SK-N-SH (cell line): Measurements from ENCODE around the gene CEP41. TPM values are rescaled to one million over a fixed set of nuclear protein-coding genes. Genes with fewer than 3 reads are reported as not detected.

Experiments used
- CTCF ChIA-PET: fragments of 300-600, 350-600 bp; formaldehyde crosslinking; extraction: SDS; loops from one replicate; lab custom pipeline; 2021; lab: Yijun Ruan, JAX
- POLR2A ChIA-PET: fragments of 350-600 bp; sonication (Branson Sonifier 250); formaldehyde crosslinking; extraction: SDS; loops from one replicate; lab custom pipeline; 2020; ENCODE audit warnings: antibody characterized with exemption, inconsistent platforms; lab: Yijun Ruan, JAX
- DNase-seq: peaks from one replicate; pipeline ENCODE4 v3.0.0; 2012
- H2AFZ ChIP-seq: fragments of 200-600 bp; sonication (generic); 2 replicates; pipeline ENCODE4 v1.8.1; 2016; ENCODE audit warnings: antibody characterized with exemption, mild to moderate bottlenecking, low read depth
- H3F3A ChIP-seq: fragments of 200-600 bp; sonication (generic); replicated peaks from 2 replicates; pipeline ENCODE3; 2016; ENCODE audit warnings: antibody characterized with exemption, mild to moderate bottlenecking; ENCODE audit not compliant: insufficient read depth
- H3K27ac ChIP-seq, 2 experiments: fragments of 200-500 bp in 1 of 2; fragments of 200-600 bp in 1 of 2; sonication (Bioruptor generic) in 1 of 2; sonication (generic), shearing (Covaris generic) in 1 of 2; 2 replicates each; pipeline versions ENCODE4 v1.5.1 to v1.6.1; 2014 to 2016; ENCODE audit warnings: low read depth in 2 of 2, inconsistent platforms in 1 of 2, low read length in 1 of 2, mild to moderate bottlenecking in 1 of 2, mixed read lengths in 1 of 2
- H3K27me3 ChIP-seq: fragments of 200-600 bp; sonication (generic), shearing (Covaris generic); 2 replicates; pipeline ENCODE4 v1.6.1; 2016; ENCODE audit warnings: mixed run types; ENCODE audit not compliant: insufficient read depth
- H3K36me3 ChIP-seq, 2 experiments: fragments of 200-500 bp in 1 of 2; fragments of 200-600 bp in 1 of 2; sonication (Bioruptor generic) in 1 of 2; sonication (generic) in 1 of 2; replicated peaks in 1 of 2; 2 replicates each; pipeline versions ENCODE3 to v1.5.1; 2014 to 2016; ENCODE audit warnings: low read length in 1 of 2, mild to moderate bottlenecking in 1 of 2; ENCODE audit not compliant: insufficient read depth in 2 of 2, control insufficient read depth in 1 of 2
- H3K4me1 ChIP-seq, 2 experiments: fragments of 200-500 bp in 1 of 2; fragments of 200-600 bp in 1 of 2; sonication (Bioruptor generic) in 1 of 2; sonication (generic), shearing (Covaris generic) in 1 of 2; 2 replicates each; pipeline versions ENCODE4 v1.5.1 to v1.6.1; 2014 to 2016; ENCODE audit warnings: low read depth in 1 of 2, low read length in 1 of 2, mixed run types in 1 of 2; ENCODE audit not compliant: insufficient read depth in 2 of 2, control insufficient read depth in 1 of 2
- H3K4me2 ChIP-seq: fragments of 200-600 bp; sonication (generic), shearing (Covaris generic); 2 replicates; pipeline ENCODE4 v1.6.1; 2017; ENCODE audit warnings: mixed run types
- H3K4me3 ChIP-seq, 2 experiments: fragments of 200-500 bp in 1 of 2; fragments of 200-600 bp in 1 of 2; sonication (Bioruptor generic) in 1 of 2; sonication (generic), shearing (Covaris generic) in 1 of 2; 2 replicates each; pipeline versions ENCODE4 v1.5.1 to v1.8.1; 2014 to 2016; ENCODE audit warnings: low read depth in 2 of 2, inconsistent platforms in 1 of 2, low read length in 1 of 2, mild to moderate bottlenecking in 1 of 2, mixed read lengths in 1 of 2, moderate library complexity in 1 of 2
- H3K79me2 ChIP-seq: fragments of 200-600 bp; sonication (generic); 2 replicates; pipeline ENCODE4 v1.8.1; 2017; ENCODE audit warnings: mild to moderate bottlenecking; ENCODE audit not compliant: insufficient read depth
- H3K9ac ChIP-seq: fragments of 200-600 bp; sonication (generic); 2 replicates; pipeline ENCODE4 v1.6.1; 2017; ENCODE audit warnings: mixed run types
- H3K9me2 ChIP-seq: fragments of 200-600 bp; sonication (generic); 2 replicates; pipeline ENCODE4 v1.6.1; 2017; ENCODE audit warnings: mixed run types
- H3K9me3 ChIP-seq: fragments of 200-600 bp; sonication (generic); 2 replicates; pipeline ENCODE4 v1.6.1; 2017; ENCODE audit warnings: mixed run types, mild to moderate bottlenecking, moderate library complexity
- H4K20me1 ChIP-seq: fragments of 200-600 bp; sonication (generic); 2 replicates; pipeline ENCODE4 v1.6.1; 2017; ENCODE audit warnings: mild to moderate bottlenecking, mixed run types; ENCODE audit not compliant: insufficient read depth
- CTCF ChIP-seq: fragments of 200-600 bp; sonication (generic); IDR thresholded peaks from 2 replicates; pipeline ENCODE4 v1.6.1; 2017; ENCODE audit warnings: antibody characterized with exemption, mild to moderate bottlenecking, moderate library complexity
- FOXM1 ChIP-seq: IDR thresholded peaks from 2 replicates; pipeline ENCODE4 v1.4.0; 2012; ENCODE audit warnings: low read depth, mild to moderate bottlenecking
- GABPA ChIP-seq: IDR thresholded peaks from 2 replicates; pipeline ENCODE4 v1.4.0; 2012; ENCODE audit warnings: low read depth, mild to moderate bottlenecking
- MAX ChIP-seq: IDR thresholded peaks from 2 replicates; pipeline ENCODE4 v1.4.0; 2012; ENCODE audit warnings: low read depth
- MXI1 ChIP-seq: IDR thresholded peaks from 2 replicates; pipeline ENCODE4 v1.6.1; 2012; ENCODE audit warnings: mild to moderate bottlenecking, low read depth, low read length, improper control_type of control experiment
- NRF1 ChIP-seq: IDR thresholded peaks from 2 replicates; pipeline ENCODE4 v1.6.1; 2012; ENCODE audit warnings: low read depth, mild to moderate bottlenecking, low read length
- PBX3 ChIP-seq: IDR thresholded peaks from 2 replicates; pipeline ENCODE4; 2012
- POLR2AphosphoS5 ChIP-seq: IDR thresholded peaks from 2 replicates; pipeline ENCODE4 v1.6.1; 2012; ENCODE audit warnings: low read depth, low read length
- RCOR1 ChIP-seq: fragments of 150-350 bp; IDR thresholded peaks from 2 replicates; pipeline ENCODE4 v1.6.1; 2017; ENCODE audit warnings: antibody characterized with exemption, low read length
- REST ChIP-seq: IDR thresholded peaks from 2 replicates; pipeline ENCODE4 v1.6.1; 2012; ENCODE audit warnings: mild to moderate bottlenecking, low read depth, low read length, moderate library complexity
- SIN3A ChIP-seq: IDR thresholded peaks from 2 replicates; pipeline ENCODE4 v1.6.1; 2012; ENCODE audit warnings: low read depth, mild to moderate bottlenecking, low read length, moderate library complexity, borderline replicate concordance
- SMC3 ChIP-seq: IDR thresholded peaks from 2 replicates; pipeline ENCODE4 v1.6.1; 2012; ENCODE audit warnings: low read depth, low read length, improper control_type of control experiment
- TEAD4 ChIP-seq: IDR thresholded peaks from 2 replicates; pipeline ENCODE4 v1.4.0; 2012; ENCODE audit warnings: mild to moderate bottlenecking, borderline replicate concordance; ENCODE audit not compliant: insufficient read depth
- YY1 ChIP-seq: IDR thresholded peaks from 2 replicates; pipeline ENCODE4 v1.4.0; 2012; ENCODE audit warnings: low read depth, mild to moderate bottlenecking
- ZBTB33 ChIP-seq: IDR thresholded peaks from 2 replicates; pipeline ENCODE4 v1.4.0; 2012; ENCODE audit warnings: low read depth, borderline replicate concordance
- WGBS: methylation state at CpG from one replicate; pipeline ENCODE4 v1.1.6; 2017; ENCODE audit warnings: low lambda C conversion rate; 5-methylcytosine and 5-hydroxymethylcytosine counted together
- polyA plus RNA-seq, 3 experiments: library from polyadenylated mRNA; depleted of rRNA; stranded (reverse); fragments of >200 nt; gene quantifications; 2 replicates each; pipeline ENCODE4 v1.2.3, GENCODE V29; 2012

CEP41 gene
- polyA plus RNA-seq, 1 of the 3 experiments (the other 2 are of a cell fraction), result 20.9 TPM

GRCh38 chr7:130475776-130476175, 35.0 kb upstream of the CEP41 start:
- H3K27me3 ChIP-seq, result no peaks in the 10 kb centered on the region
- H3K4me1 ChIP-seq, result no peaks in the 10 kb centered on the region; a peak in 1 of 4 replicates
- H3K79me2 ChIP-seq, result no peaks in the 10 kb centered on the region
- POLR2A ChIA-PET, result no interaction called here
- no peaks in the 10 kb centered on the region for H4K20me1 ChIP-seq
- no peak overlapping the region for H3K4me2 ChIP-seq
- TF ChIP-seq CTCF (no peak), MAX (no peak), GABPA (no peak), REST (no peak), RCOR1 (no peak), YY1 (no peak)
- WGBS, result 62% methylated on average over 7 of the region's 7 CpGs
- H3F3A ChIP-seq, result no peaks in the 10 kb centered on the region
- CTCF ChIA-PET, result interaction anchor here (0.6 kb wide), 1 partner anchor 183 kb away, joined by 4 read pairs; no protein-coding TSS in a partner anchor
- no peak overlapping the region for H3K9ac ChIP-seq
- H2AFZ ChIP-seq, result no peak overlapping the region
- no peaks in the 10 kb centered on the region for H3K36me3 ChIP-seq
- no peak overlapping the region for H3K27ac ChIP-seq
- no peak for DNase-seq
- H3K4me3 ChIP-seq, result no peak overlapping the region
- no peaks in the 10 kb centered on the region for H3K9me2 ChIP-seq
- H3K9me3 ChIP-seq, result peaks cover 8% of the 10 kb centered on the region; the same call in 1 of the 2 replicates

GRCh38 chr7:130473876-130474275, 33.1 kb upstream of the CEP41 start:
- Histone ChIP-seq H3K79me2 (no peaks in the 10 kb centered on the region), H3K4me3 (no peak overlapping the region), H3F3A (no peaks in the 10 kb centered on the region), H3K4me1 (no peaks in the 10 kb centered on the region; a peak in 1 of 4 replicates), H4K20me1 (no peaks in the 10 kb centered on the region), H3K9ac (no peak overlapping the region), H3K9me2 (no peaks in the 10 kb centered on the region), H2AFZ (no peak overlapping the region), H3K27me3 (no peaks in the 10 kb centered on the region), H3K4me2 (no peak overlapping the region), H3K36me3 (no peaks in the 10 kb centered on the region), H3K9me3 (peaks cover 8% of the 10 kb centered on the region; the same call in 1 of the 2 replicates), H3K27ac (no peak overlapping the region)
- ChIA-PET CTCF (no interaction called here), POLR2A (no interaction called here)
- 89% methylated on average over 4 of the region's 4 CpGs for WGBS
- DNase-seq, result no peak
- TF ChIP-seq MXI1, result no peak
- no peak for TF ChIP-seq YY1
- no peak for TF ChIP-seq NRF1
- no peak for TF ChIP-seq SIN3A
- TF ChIP-seq PBX3, result no peak
- no peak for TF ChIP-seq FOXM1
- no peak for TF ChIP-seq SMC3
- no peak for TF ChIP-seq ZBTB33
- TF ChIP-seq POLR2AphosphoS5, result no peak
- TF ChIP-seq TEAD4, result no peak
- no peak for TF ChIP-seq CTCF
